ENCODE data around the gene KCNH8.

Gene KCNH8

GRCh38 chr3:19267040-19267439 is 118.7 kb downstream of the KCNH8 start:
- in situ Hi-C loops (cut with HindIII; ENCODE audit: low sequenced_read_pairs): no loop called here
- no peak for TF ChIP-seq CTCF (IDR thresholded peaks at IDR 0.05; ENCODE audit: low read depth, low read length, missing control alignments)
- no peak overlapping the region for H3K4me3 ChIP-seq (ENCODE audit: low read depth, low read length)
- no peak for DNase-seq (ENCODE audit: low read depth)

GRCh38 chr3:19270481-19270880 is 122.2 kb downstream of the KCNH8 start:
- no peak for TF ChIP-seq CTCF (IDR thresholded peaks at IDR 0.05; ENCODE audit: low read depth, low read length, missing control alignments)
- no peak for DNase-seq (ENCODE audit: low read depth)
- in situ Hi-C loops (cut with HindIII; ENCODE audit: low sequenced_read_pairs): no loop called here

GRCh38 chr3:19272296-19272695 is 124.0 kb downstream of the KCNH8 start:
- in situ Hi-C loops (cut with HindIII; ENCODE audit: low sequenced_read_pairs): no loop called here
- TF ChIP-seq CTCF (IDR thresholded peaks at IDR 0.05; ENCODE audit: low read depth, low read length, missing control alignments): no peak
- H3K4me3 ChIP-seq (ENCODE audit: low read depth, low read length): no peak overlapping the region
- no peak for DNase-seq (ENCODE audit: low read depth)

More at GRCh38 chr3:19270481-19270880, 122.2 kb downstream of the KCNH8 start:
- H3K4me3 ChIP-seq (ENCODE audit: low read depth, low read length): no peak overlapping the region

GRCh38 chr3:19273091-19273490 is 124.8 kb downstream of the KCNH8 start:
- no peak for DNase-seq (ENCODE audit: low read depth)
- no peak for TF ChIP-seq CTCF (IDR thresholded peaks at IDR 0.05; ENCODE audit: low read depth, low read length, missing control alignments)
- H3K4me3 ChIP-seq (ENCODE audit: low read depth, low read length): no peak overlapping the region
- in situ Hi-C loops (cut with HindIII; ENCODE audit: low sequenced_read_pairs): no loop called here

- no peak for DNase-seq (ENCODE audit: low read depth)
- in situ Hi-C loops (cut with HindIII; ENCODE audit: low sequenced_read_pairs): no loop called here
- no peak overlapping the region for H3K4me3 ChIP-seq (ENCODE audit: low read depth, low read length)
- TF ChIP-seq CTCF (IDR thresholded peaks at IDR 0.05; ENCODE audit: low read depth, low read length, missing control alignments): no peak
These were observed 126.3 kb downstream of the KCNH8 start for GRCh38 chr3:19274576-19274975.

- H3K4me3 ChIP-seq (ENCODE audit: low read depth, low read length): no peak overlapping the region
- no peak for TF ChIP-seq CTCF (IDR thresholded peaks at IDR 0.05; ENCODE audit: low read depth, low read length, missing control alignments)
- in situ Hi-C loops (cut with HindIII; ENCODE audit: low sequenced_read_pairs): no loop called here
- no peak for DNase-seq (ENCODE audit: low read depth)
These were observed 136.7 kb downstream of the KCNH8 start for GRCh38 chr3:19284974-19285373.

GRCh38 chr3:19293295-19293694 is 145.0 kb downstream of the KCNH8 start:
- no peak for DNase-seq (ENCODE audit: low read depth)
- no peak overlapping the region for H3K4me3 ChIP-seq (ENCODE audit: low read depth, low read length)
- in situ Hi-C loops (cut with HindIII; ENCODE audit: low sequenced_read_pairs): no loop called here
- TF ChIP-seq CTCF (IDR thresholded peaks at IDR 0.05; ENCODE audit: low read depth, low read length, missing control alignments): no peak

Measured in astrocyte of the cerebellum (primary cell).